ENCODE measurements around the gene GSTT2B. TPM values are rescaled to one million over a fixed set of nuclear protein-coding genes. Genes with fewer than 3 reads are reported as not detected.
A peak's percentile ranks its signal among the peaks of the same experiment; 100 is the strongest.

GSTT2B gene
- total and polyA plus RNA-seq, 10 of the 15 experiments (the other 5 are each of a cell fraction or from before 2014, with no cell fraction given), result 0.15 to 0.29 (median 0.21) TPM; not detected in 7

- peaks cover 11 to 25% of the 10 kb centered on the region in 2 experiments for H3K36me3 ChIP-seq (ENCODE audit: control insufficient read depth in 2 of 2, insufficient read depth in 2 of 2, low read length in 1 of 2)
- POLR2A ChIA-PET, result no interaction called here
- no peak overlapping the region for H3K4me3 ChIP-seq
- peak; percentile 38; the same call in 1 of the 2 replicates for TF ChIP-seq NFIC (IDR thresholded peaks at IDR 0.05; ENCODE audit: low read depth, low read length)
- peak; percentile 37; the same call in 1 of the 2 replicates for TF ChIP-seq PML (IDR thresholded peaks at IDR 0.05; ENCODE audit: low read length)
- no peak for TF ChIP-seq CTCF (IDR thresholded peaks at IDR 0.05 in 2 of 3, conservative IDR thresholded peaks at IDR 0.05 in 1 of 3; ENCODE audit: control insufficient read depth in 2 of 3, extremely low read depth in 1 of 3, insufficient read depth in 1 of 3, low read depth in 3 of 3, low read length in 3 of 3)
- TF ChIP-seq BCL3 (IDR thresholded peaks at IDR 0.05; ENCODE audit: borderline replicate concordance, insufficient read depth, low read depth, low read length, poor library complexity, severe bottlenecking), result peak; percentile 73
- in situ Hi-C loops (cut with MboI), result loop anchor here (5.0 kb wide), 1 partner anchor 43 kb away; no protein-coding TSS in a partner anchor
- no TSS peak for BruUV-seq (replicated peaks)
- CTCF ChIA-PET, result no interaction called here
- intact Hi-C loops (cut with micrococcal nuclease; ENCODE audit: unreplicated experiment), result loop anchor here (5.0 kb wide), 1 partner anchor 43 kb away; no protein-coding TSS in a partner anchor
- H3K9ac ChIP-seq (ENCODE audit: control insufficient read depth, insufficient read depth, low read length), result no peak overlapping the region
- ATAC-seq, result no peak
- H3K27me3 ChIP-seq (replicated peaks in 1 of 2; ENCODE audit: control insufficient read depth in 2 of 2, insufficient read depth in 2 of 2, low read length in 1 of 2), result no peaks in the 10 kb centered on the region
- H3K9me3 ChIP-seq (replicated peaks; ENCODE audit: control insufficient read depth, insufficient read depth, low read length), result no peaks in the 10 kb centered on the region; the same call in 1 of the 3 replicates
- no peak overlapping the region for H2AFZ ChIP-seq (ENCODE audit: control insufficient read depth, low read depth, low read length)
- 97% methylated on average over 5 of the region's 5 CpGs for WGBS (ENCODE audit: insufficient coverage, insufficient replicate concordance, low lambda C conversion rate, missing lambda C conversion rate)
- H4K20me1 ChIP-seq (ENCODE audit: control insufficient read depth, insufficient read depth), result no peaks in the 10 kb centered on the region; the same call in 1 of the 2 replicates
- RAD21 ChIA-PET (ENCODE audit: unreplicated experiment), result no interaction called here
- H3K4me2 ChIP-seq (ENCODE audit: control insufficient read depth, insufficient read depth), result no peak overlapping the region
- no peaks in the 10 kb centered on the region for H3K4me1 ChIP-seq (ENCODE audit: control insufficient read depth, insufficient read depth, low read length)
- DNase-seq (ENCODE audit: low read depth, low spot score), result no peak
- no peak for FAIRE-seq
- H3K79me2 ChIP-seq (ENCODE audit: control insufficient read depth, insufficient read depth, low read length), result peaks cover 13% of the 10 kb centered on the region
- H3K27ac ChIP-seq (ENCODE audit: control insufficient read depth, insufficient read depth), result no peak overlapping the region
- SMC1A ChIA-PET (ENCODE audit: uncharacterized antibody, unreplicated experiment), result no interaction called here
Measured at GRCh38 chr22:23970201-23970641, 9.2 kb upstream of the GSTT2B start.
